K562 (cell line): ENCODE data around the gene ERGIC1. TPM values are rescaled to one million over a fixed set of nuclear protein-coding genes. Genes with fewer than 3 reads are reported as not detected.
A peak's percentile ranks its signal among the peaks of the same experiment; 100 is the strongest.

ENCODE experiments used
- ATAC-seq: fragments of 200-7000 bp; cut with Tn5 transposase; 3 replicates; pipeline ENCODE4 v1.9.1; 2020; ENCODE audit warnings: moderate library complexity
- BruUV-seq: library from RNA; stranded (reverse); fragments of 400-500 nt; replicated peaks from 2 replicates; lab custom pipeline; 2021; lab: Mats Ljungman, UMichigan
- CTCF ChIA-PET: fragments of 300-600 bp; formaldehyde crosslinking; extraction: SDS; loops from one replicate; lab custom pipeline; 2021; ENCODE audit warnings: low intra/inter-chr PET ratio; lab: Yijun Ruan, JAX
- POLR2A ChIA-PET: fragments of 300-600, 350-650 bp; sonication (Branson Sonifier 250); formaldehyde crosslinking; extraction: SDS; loops from one replicate; lab custom pipeline; 2021; ENCODE audit warnings: antibody characterized with exemption, inconsistent platforms; lab: Yijun Ruan, JAX
- DNase-seq, 4 experiments: peaks; one replicate each; pipeline versions ENCODE4 v3.0.0 to v3.0.0-alpha.2; 2011 to 2018; ENCODE audit warnings: low spot score in 3 of 4, mixed read lengths in 3 of 4; ENCODE audit errors: extremely low read depth in 1 of 4
- FAIRE-seq: peaks from 2 replicates; lab custom pipeline; 2011; peaks lifted over from hg19 to GRCh38; lab: Jason Lieb, UNC
- H2AFZ ChIP-seq: 2 replicates; pipeline ENCODE4 v1.6.0; 2011; ENCODE audit warnings: low read depth, low read length, control low read depth, inconsistent platforms
- H3K27ac ChIP-seq: fragments of 200-600 bp; 3 replicates; pipeline ENCODE4 v1.8.0; 2011; ENCODE audit warnings: low read depth, mild to moderate bottlenecking, control low read depth, inconsistent platforms, low read length, moderate library complexity, mixed read lengths; ENCODE audit errors: extremely low read depth
- H3K27me3 ChIP-seq, 2 experiments: fragments of 300-600 bp in 1 of 2; 2 replicates in 1 of 2; 3 replicates in 1 of 2; pipeline versions ENCODE4 v1.6.0 to v1.8.0; 2011; ENCODE audit warnings: inconsistent platforms in 2 of 2, low read length in 2 of 2, mild to moderate bottlenecking in 1 of 2, mixed read lengths in 1 of 2, moderate library complexity in 1 of 2; ENCODE audit not compliant: control insufficient read depth in 2 of 2, insufficient read depth in 2 of 2
- H3K36me3 ChIP-seq: fragments of 300-600 bp; 3 replicates; pipeline ENCODE4 v1.8.0; 2011; ENCODE audit warnings: mild to moderate bottlenecking, low read length, inconsistent platforms; ENCODE audit not compliant: control insufficient read depth, insufficient read depth
- H3K4me1 ChIP-seq, 2 experiments: fragments of 200-600 bp in 1 of 2; replicated peaks in 1 of 2; 2 replicates in 1 of 2; 3 replicates in 1 of 2; pipeline versions ENCODE4 v1.5.1 to v1.8.0; 2011; ENCODE audit warnings: inconsistent platforms in 2 of 2, low read length in 2 of 2, mild to moderate bottlenecking in 1 of 2, mixed read lengths in 1 of 2, moderate library complexity in 1 of 2; ENCODE audit not compliant: control insufficient read depth in 2 of 2, insufficient read depth in 2 of 2
- H3K4me2 ChIP-seq: 2 replicates; pipeline ENCODE4 v1.6.1; 2011; ENCODE audit warnings: low read length, control low read depth, inconsistent platforms, mixed read lengths; ENCODE audit not compliant: insufficient read depth
- H3K4me3 ChIP-seq: fragments of 200-600 bp; sonication (generic), shearing (Covaris generic); 2 replicates; pipeline ENCODE4 v1.5.1; 2016; ENCODE audit warnings: control low read depth, inconsistent platforms
- H3K79me2 ChIP-seq: fragments of 200-600 bp; 3 replicates; pipeline ENCODE4 v1.8.0; 2011; ENCODE audit warnings: low read length, inconsistent platforms; ENCODE audit not compliant: control insufficient read depth, insufficient read depth
- H3K9ac ChIP-seq, 2 experiments: 2 replicates each; pipeline versions ENCODE4 v1.6.0 to v1.6.1; 2011; ENCODE audit warnings: low read depth in 2 of 2, low read length in 2 of 2, control low read depth in 1 of 2, inconsistent platforms in 1 of 2, mild to moderate bottlenecking in 1 of 2, mixed read lengths in 1 of 2; ENCODE audit not compliant: insufficient read depth in 1 of 2
- H3K9me1 ChIP-seq: one replicate; pipeline ENCODE4 v1.6.0; 2011; ENCODE audit warnings: inconsistent platforms, mild to moderate bottlenecking, low read length, moderate library complexity; ENCODE audit not compliant: control insufficient read depth, insufficient read depth
- H3K9me3 ChIP-seq: replicated peaks from 2 replicates; pipeline ENCODE4 v1.5.1; 2011; ENCODE audit warnings: low read depth, low read length, inconsistent platforms; ENCODE audit not compliant: control insufficient read depth, insufficient read depth
- H4K20me1 ChIP-seq: replicated peaks from 2 replicates; pipeline ENCODE4 v1.6.1; 2011; ENCODE audit warnings: low read length, inconsistent platforms, mixed read lengths; ENCODE audit not compliant: control insufficient read depth, insufficient read depth
- BRCA1 ChIP-seq, 2 experiments: fragments of 450-650 bp in 1 of 2; sonication (generic) in 1 of 2; formaldehyde crosslinking in 1 of 2; IDR thresholded peaks; 2 replicates each; pipeline versions ENCODE4 v1.5.0 to v1.6.1; 2017 to 2020; ENCODE audit warnings: mild to moderate bottlenecking in 1 of 2, missing genetic modification reagents in 1 of 2
- CBFA2T3 ChIP-seq: fragments of 450-650 bp; IDR thresholded peaks from 2 replicates; pipeline ENCODE4 v1.6.1; 2017
- PHF21A ChIP-seq: fragments of 450-650 bp; IDR thresholded peaks from 2 replicates; pipeline ENCODE4 v1.6.1; 2017; ENCODE audit warnings: low read depth, borderline replicate concordance
- ZBTB11 ChIP-seq, 3 experiments: fragments of 200-800 bp in 1 of 3; fragments of 250-450 bp in 1 of 3; fragments of 450-650 bp in 1 of 3; sonication (Bioruptor Pico) in 1 of 3; sonication (Bioruptor generic) in 1 of 3; formaldehyde crosslinking in 1 of 3; IDR thresholded peaks; 2 replicates each; pipeline versions ENCODE4 v1.6.1 to v1.8.0; 2016 to 2022; ENCODE audit warnings: mild to moderate bottlenecking in 2 of 3, missing genetic modification characterization in 2 of 3, missing compliant biosample characterization in 1 of 3, moderate library complexity in 1 of 3
- ZNF589 ChIP-seq: fragments of 200-800 bp; sonication (Bioruptor generic); IDR thresholded peaks from 2 replicates; pipeline ENCODE4 v1.6.1; 2016; ENCODE audit warnings: low read depth, missing genetic modification characterization, missing compliant biosample characterization
- WGBS: fragments of 100-300 bp; shearing (Covaris generic); methylation state at CpG from one replicate; pipeline ENCODE4 v1.1.6; 2016; ENCODE audit warnings: low coverage, mixed read lengths; ENCODE audit not compliant: insufficient coverage; ENCODE audit errors: missing lambda C conversion rate; 5-methylcytosine and 5-hydroxymethylcytosine counted together
- in situ Hi-C: fragments of 300-500 bp; cut with MboI; formaldehyde crosslinking; loops from 4 replicates; pipeline ENCODE4 v1.15.0; 2018; ENCODE audit warnings: inconsistent platforms, mixed read lengths
- intact Hi-C: fragments of 100-400 bp; cut with micrococcal nuclease; formaldehyde crosslinking; loops from 2 replicates; pipeline ENCODE4 v1.14.2; 2022
- polyA plus RNA-seq, 8 experiments: library from polyadenylated mRNA; depleted of rRNA in 4 of 8; stranded (reverse) in 5 of 8; unstranded in 3 of 8; fragments of >200 nt; fragmentation: Nextera tagmentation in 2 of 8; fragmentation: Illumina TruSeq in 1 of 8; extraction: Ambion mirVana in 2 of 8; extraction: Trizol in 1 of 8; gene quantifications; 2 replicates each; pipeline versions ENCODE4 v1.2.1 to v1.2.3, GENCODE V29; 2011 to 2014; ENCODE audit warnings: inconsistent platforms in 1 of 8, missing spikeins in 1 of 8
- total RNA-seq, 7 experiments: library from RNA; depleted of rRNA in 6 of 7; stranded (reverse); fragments of >200 nt in 6 of 7; fragmentation: Illumina TruSeq in 2 of 7; extraction: Trizol in 2 of 7; gene quantifications; 2 replicates each; pipeline versions ENCODE4 v1.2.1 to v1.2.3, GENCODE V29; 2011 to 2021; ENCODE audit warnings: low replicate concordance in 1 of 7

ERGIC1 gene
- total and polyA plus RNA-seq, 9 of the 15 experiments (the other 6 are each of a cell fraction or from before 2014, with no cell fraction given), result 5.5 to 68.4 (median 36.4) TPM

- FAIRE-seq, result no peak
- TF ChIP-seq ZNF589 (CRISPR knock-in tag), result no peak
- no peak for TF ChIP-seq BRCA1 (IDR thresholded peaks at IDR 0.05)
- no peak for TF ChIP-seq BRCA1 (CRISPR knock-in tag; IDR thresholded peaks at IDR 0.05)
- no peak for TF ChIP-seq CBFA2T3
- no peak for TF ChIP-seq ZBTB11 (CRISPR knock-in tag; IDR thresholded peaks at IDR 0.05)
- TF ChIP-seq PHF21A, result no peak
- TF ChIP-seq, all 486 proteins: peak for 0
- DNase-seq (no peak), ATAC-seq (no peak)
- Histone ChIP-seq H3K27me3 (no peaks in the 10 kb centered on the region), H4K20me1 (no peaks in the 10 kb centered on the region), H3K4me1 (peaks cover 6 to 23% of the 10 kb centered on the region in 2 experiments; a peak in 4 of 5 replicates), H3K36me3 (no peaks in the 10 kb centered on the region), H3K4me3 (no peak overlapping the region), H3K9me1 (no peaks in the 10 kb centered on the region), H3K9me3 (no peaks in the 10 kb centered on the region), H2AFZ (no peak overlapping the region), H3K27ac (no peak overlapping the region), H3K79me2 (no peaks in the 10 kb centered on the region), H3K9ac (peak overlapping the region in 1 of 2 experiments; percentile 13; a peak in 1 of 4 replicates), H3K4me2 (no peak overlapping the region)
- ChIA-PET CTCF (interaction anchor here (0.6 kb wide), 1 partner anchor 10 kb away, joined by 3 read pairs; no protein-coding TSS in a partner anchor), POLR2A (interaction anchor here (0.9 to 1.3 kb wide), 2 partner anchors 46 to 47 kb away, joined by 3 read pairs; no protein-coding TSS in a partner anchor)
- intact Hi-C loops (no loop called here), in situ Hi-C loops (no loop called here)
- 41% methylated on average over 4 of the region's 7 CpGs for WGBS
- BruUV-seq, result no TSS peak
Measured at GRCh38 chr5:172817664-172818063, 16.4 kb upstream of the ERGIC1 start.
